H1 (cell line): Measurements from ENCODE around the gene MGLL. TPM values are rescaled to one million over a fixed set of nuclear protein-coding genes. Genes with fewer than 3 reads are reported as not detected.

ENCODE experiments used
- CTCF ChIA-PET: fragments of 300-600 bp; sonication (Branson Sonifier 250); formaldehyde crosslinking; loops from one replicate; lab custom pipeline; 2021; ENCODE audit not compliant: partially characterized antibody; lab: Charles Lee
- POLR2A ChIA-PET: fragments of 300-600 bp; sonication (Branson Sonifier 250); formaldehyde crosslinking; loops from one replicate; lab custom pipeline; 2021; ENCODE audit warnings: inconsistent platforms; ENCODE audit not compliant: partially characterized antibody; lab: Charles Lee
- DNase-seq, 2 experiments: peaks; one replicate each; pipeline versions ENCODE4 v3.0.0 to v3.0.0-alpha.2; 2010 to 2022; ENCODE audit warnings: low spot score in 2 of 2, low read depth in 1 of 2, mixed read lengths in 1 of 2
- FAIRE-seq: peaks from 2 replicates; lab custom pipeline; 2011; peaks lifted over from hg19 to GRCh38; lab: Jason Lieb, UNC
- H2AFZ ChIP-seq: 2 replicates; pipeline ENCODE4 v1.8.1; 2012; ENCODE audit warnings: low read length, inconsistent platforms
- H2AK5ac ChIP-seq: 2 replicates; pipeline ENCODE4 v1.6.1; 2013; ENCODE audit warnings: low read depth, low read length
- H2BK120ac ChIP-seq: replicated peaks from 2 replicates; pipeline ENCODE3; 2013; ENCODE audit warnings: low read depth, low read length, inconsistent platforms
- H2BK12ac ChIP-seq: 2 replicates; pipeline ENCODE4 v1.6.1; 2013; ENCODE audit warnings: low read depth, low read length
- H2BK15ac ChIP-seq: 2 replicates; pipeline ENCODE4 v1.6.1; 2013; ENCODE audit warnings: low read length
- H2BK20ac ChIP-seq: 2 replicates; pipeline ENCODE4 v1.6.1; 2013; ENCODE audit warnings: low read length
- H2BK5ac ChIP-seq: 2 replicates; pipeline ENCODE4 v1.6.1; 2013; ENCODE audit warnings: low read depth, low read length
- H3K14ac ChIP-seq: 2 replicates; pipeline ENCODE4 v1.6.1; 2013; ENCODE audit warnings: inconsistent platforms; ENCODE audit not compliant: insufficient read length
- H3K18ac ChIP-seq: 2 replicates; pipeline ENCODE4 v1.6.1; 2013; ENCODE audit warnings: low read length; ENCODE audit errors: extremely low read depth
- H3K23ac ChIP-seq: 2 replicates; pipeline ENCODE4 v1.6.1; 2013; ENCODE audit warnings: inconsistent platforms; ENCODE audit not compliant: insufficient read length
- H3K23me2 ChIP-seq: 2 replicates; pipeline ENCODE4 v1.6.1; 2013; ENCODE audit warnings: low read depth, low read length
- H3K27ac ChIP-seq: 2 replicates; pipeline ENCODE4 v1.6.1; 2011; ENCODE audit warnings: low read depth, low read length, inconsistent platforms
- H3K27me3 ChIP-seq, 4 experiments: replicated peaks in 1 of 4; 1 replicate in 1 of 4; 2 replicates in 3 of 4; pipeline versions ENCODE4 v1.6.1 to v1.8.1; 2011 to 2013; ENCODE audit warnings: low read length in 3 of 4, mild to moderate bottlenecking in 3 of 4, inconsistent platforms in 2 of 4, mixed read lengths in 2 of 4, moderate library complexity in 1 of 4; ENCODE audit not compliant: control insufficient read depth in 3 of 4, insufficient read depth in 3 of 4; ENCODE audit errors: extremely low read depth in 1 of 4
- H3K36me3 ChIP-seq, 4 experiments: 2 replicates each; pipeline versions ENCODE4 v1.6.1 to v1.8.1; 2011 to 2013; ENCODE audit warnings: mild to moderate bottlenecking in 4 of 4, low read length in 3 of 4, moderate library complexity in 2 of 4, control low read depth in 1 of 4, inconsistent platforms in 1 of 4; ENCODE audit not compliant: insufficient read depth in 4 of 4, control insufficient read depth in 2 of 4
- H3K4ac ChIP-seq: replicated peaks from 2 replicates; pipeline ENCODE3; 2013; ENCODE audit warnings: low read length, low read depth, mixed read lengths, inconsistent platforms; ENCODE audit not compliant: insufficient read length
- H3K4me1 ChIP-seq, 4 experiments: replicated peaks in 1 of 4; 1 replicate in 1 of 4; 2 replicates in 3 of 4; pipeline versions ENCODE4 v1.6.1 to v1.8.1; 2011 to 2013; ENCODE audit warnings: low read length in 3 of 4, inconsistent platforms in 2 of 4, mixed read lengths in 1 of 4; ENCODE audit not compliant: insufficient read depth in 4 of 4, control insufficient read depth in 3 of 4
- H3K4me2 ChIP-seq, 2 experiments: 2 replicates each; pipeline versions ENCODE4 v1.6.1 to v1.8.1; 2011 to 2013; ENCODE audit warnings: low read depth in 2 of 2, low read length in 2 of 2, control low read depth in 1 of 2, inconsistent platforms in 1 of 2, mild to moderate bottlenecking in 1 of 2; ENCODE audit not compliant: insufficient read depth in 1 of 2
- H3K4me3 ChIP-seq, 4 experiments: fragments of 200-600, 300-600 bp in 1 of 4; sonication (generic), shearing (Covaris generic), sonication (Bioruptor Twin) in 1 of 4; 2 replicates each; pipeline versions ENCODE4 v1.5.1 to v1.8.1; 2011 to 2016; ENCODE audit warnings: low read length in 4 of 4, low read depth in 3 of 4, control low read depth in 2 of 4, inconsistent platforms in 2 of 4, mild to moderate bottlenecking in 2 of 4, mixed read lengths in 1 of 4, moderate library complexity in 1 of 4; ENCODE audit not compliant: insufficient read depth in 2 of 4; ENCODE audit errors: extremely low read depth in 1 of 4
- H3K56ac ChIP-seq: replicated peaks from 2 replicates; pipeline ENCODE3; 2013; ENCODE audit warnings: low read depth, mild to moderate bottlenecking, mixed read lengths, low read length, inconsistent platforms; ENCODE audit not compliant: insufficient read length
- H3K79me1 ChIP-seq: 2 replicates; pipeline ENCODE4 v1.6.1; 2013; ENCODE audit warnings: low read depth, low read length, control low read depth
- H3K79me2 ChIP-seq, 2 experiments: 2 replicates each; pipeline versions ENCODE4 v1.6.1 to v1.8.1; 2012 to 2013; ENCODE audit warnings: low read length in 2 of 2, mild to moderate bottlenecking in 2 of 2, inconsistent platforms in 1 of 2; ENCODE audit not compliant: insufficient read depth in 2 of 2, control insufficient read depth in 1 of 2
- H3K9ac ChIP-seq, 4 experiments: replicated peaks in 1 of 4; 1 replicate in 1 of 4; 2 replicates in 3 of 4; pipeline versions ENCODE4 v1.6.1 to v1.8.1; 2011 to 2013; ENCODE audit warnings: low read depth in 3 of 4, low read length in 3 of 4, control low read depth in 2 of 4, mild to moderate bottlenecking in 2 of 4, moderate library complexity in 2 of 4, inconsistent platforms in 1 of 4; ENCODE audit errors: extremely low read depth in 1 of 4
- H3K9me3 ChIP-seq, 2 experiments: 2 replicates each; pipeline versions ENCODE4 v1.6.1 to v1.8.1; 2012 to 2013; ENCODE audit warnings: mild to moderate bottlenecking in 2 of 2, moderate library complexity in 2 of 2, control low read depth in 1 of 2, inconsistent platforms in 1 of 2, low read depth in 1 of 2, low read length in 1 of 2, mixed read lengths in 1 of 2; ENCODE audit not compliant: insufficient read depth in 2 of 2
- H4K20me1 ChIP-seq, 2 experiments: replicated peaks in 1 of 2; 2 replicates each; pipeline versions ENCODE3 to v1.8.1; 2011 to 2013; ENCODE audit warnings: inconsistent platforms in 2 of 2, low read length in 2 of 2, mild to moderate bottlenecking in 1 of 2; ENCODE audit not compliant: insufficient read depth in 2 of 2, control insufficient read depth in 1 of 2
- H4K5ac ChIP-seq: 2 replicates; pipeline ENCODE4 v1.6.1; 2013; ENCODE audit warnings: low read length, low read depth, mixed read lengths, inconsistent platforms; ENCODE audit not compliant: insufficient read length
- H4K8ac ChIP-seq: 2 replicates; pipeline ENCODE4 v1.8.0; 2013; ENCODE audit warnings: mild to moderate bottlenecking, moderate library complexity, low read length, inconsistent platforms; ENCODE audit not compliant: insufficient read depth; ENCODE audit errors: extremely low read depth
- H4K91ac ChIP-seq: replicated peaks from 2 replicates; pipeline ENCODE3; 2013; ENCODE audit warnings: low read length, mixed read lengths, inconsistent platforms; ENCODE audit not compliant: insufficient read length
- BACH1 ChIP-seq: IDR thresholded peaks from 2 replicates; pipeline ENCODE4 v1.6.1; 2012; ENCODE audit warnings: low read length, improper control_type of control experiment
- CBX8 ChIP-seq: fragments of 300-800, 300-1000 bp; sonication (generic); IDR thresholded peaks from 2 replicates; pipeline ENCODE4 v1.7.1; 2016; ENCODE audit warnings: low read depth, low read length, borderline replicate concordance
- CEBPB ChIP-seq: IDR thresholded peaks from 2 replicates; pipeline ENCODE4 v1.6.1; 2012; ENCODE audit warnings: low read depth, low read length
- CHD1 ChIP-seq: IDR thresholded peaks from 2 replicates; pipeline ENCODE4 v1.6.1; 2012; ENCODE audit warnings: low read depth, low read length, improper control_type of control experiment
- HDAC6 ChIP-seq: IDR thresholded peaks from one replicate; pipeline ENCODE4 v1.7.1; 2012; ENCODE audit warnings: low read depth, mild to moderate bottlenecking, inconsistent platforms, low read length, moderate library complexity
- KDM1A ChIP-seq: fragments of 200-600, 300-600 bp; sonication (generic); IDR thresholded peaks from 2 replicates; pipeline ENCODE4 v1.7.1; 2016; ENCODE audit warnings: mild to moderate bottlenecking, low read length, borderline replicate concordance
- RAD21 ChIP-seq, 2 experiments: IDR thresholded peaks in 1 of 2; conservative IDR thresholded peaks in 1 of 2; 2 replicates each; pipeline ENCODE4 v1.6.1; 2011; ENCODE audit warnings: low read depth in 2 of 2, low read length in 2 of 2, improper control_type of control experiment in 1 of 2, inconsistent platforms in 1 of 2, mild to moderate bottlenecking in 1 of 2, moderate library complexity in 1 of 2
- RBBP5 ChIP-seq: IDR thresholded peaks from 2 replicates; pipeline ENCODE4 v1.7.1; 2012; ENCODE audit warnings: low read depth, mild to moderate bottlenecking, inconsistent platforms, low read length, moderate library complexity, borderline replicate concordance
- SIRT6 ChIP-seq: IDR thresholded peaks from one replicate; pipeline ENCODE4 v1.7.1; 2012; ENCODE audit warnings: low read length, inconsistent platforms
- SIX5 ChIP-seq: IDR thresholded peaks from 2 replicates; pipeline ENCODE4 v1.6.1; 2011; ENCODE audit warnings: mild to moderate bottlenecking, low read depth, low read length
- SP1 ChIP-seq: IDR thresholded peaks from 2 replicates; pipeline ENCODE4 v1.6.1; 2011; ENCODE audit warnings: low read depth, low read length
- SP2 ChIP-seq: IDR thresholded peaks from 2 replicates; pipeline ENCODE4 v1.6.1; 2012; ENCODE audit warnings: mild to moderate bottlenecking, low read length, inconsistent platforms
- SP4 ChIP-seq: IDR thresholded peaks from 2 replicates; pipeline ENCODE4 v1.6.1; 2012; ENCODE audit warnings: low read length, inconsistent platforms
- SRF ChIP-seq: IDR thresholded peaks from 2 replicates; pipeline ENCODE4 v1.6.1; 2011; ENCODE audit warnings: mild to moderate bottlenecking, low read depth, low read length, moderate library complexity
- WGBS, 2 experiments: shearing (Covaris generic) in 1 of 2; methylation state at CpG; one replicate each; pipeline versions ENCODE4 v1.1.6 to v1.1.7; 2013 to 2015; ENCODE audit warnings: low lambda C conversion rate in 2 of 2, mixed read lengths in 2 of 2, inconsistent platforms in 1 of 2, low coverage in 1 of 2, missing lambda C conversion rate in 1 of 2; ENCODE audit not compliant: insufficient replicate concordance in 2 of 2, insufficient coverage in 1 of 2, insufficient read length in 1 of 2; ENCODE audit errors: extremely low coverage in 1 of 2, missing lambda C conversion rate in 1 of 2; 5-methylcytosine and 5-hydroxymethylcytosine counted together
- polyA plus RNA-seq, 7 experiments: library from polyadenylated mRNA; depleted of rRNA in 3 of 7; stranded (reverse) in 5 of 7; unstranded in 2 of 7; fragments of >200 nt in 5 of 7; fragments of 200-250 nt in 2 of 7; gene quantifications; 1 replicate in 5 of 7; 2 replicates in 1 of 7; 4 replicates in 1 of 7; pipeline versions ENCODE4 v1.2.1 to v1.2.3, GENCODE V29; 2011 to 2013; ENCODE audit warnings: missing spikeins in 2 of 7, mixed read lengths in 2 of 7
- total RNA-seq: library from RNA; stranded (reverse); fragmentation: NEBNext Ultra II Directional; extraction: Animal tissue kit (Norgen Biotek cat#: 25700); gene quantifications from 2 replicates; pipeline ENCODE4 v1.2.1, GENCODE V29; 2021

Gene MGLL
- total and polyA plus RNA-seq, 2 of the 8 experiments (the other 6 are each of a cell fraction or from before 2014, with no cell fraction given), result 0.05 to 0.34 TPM

DNA sequence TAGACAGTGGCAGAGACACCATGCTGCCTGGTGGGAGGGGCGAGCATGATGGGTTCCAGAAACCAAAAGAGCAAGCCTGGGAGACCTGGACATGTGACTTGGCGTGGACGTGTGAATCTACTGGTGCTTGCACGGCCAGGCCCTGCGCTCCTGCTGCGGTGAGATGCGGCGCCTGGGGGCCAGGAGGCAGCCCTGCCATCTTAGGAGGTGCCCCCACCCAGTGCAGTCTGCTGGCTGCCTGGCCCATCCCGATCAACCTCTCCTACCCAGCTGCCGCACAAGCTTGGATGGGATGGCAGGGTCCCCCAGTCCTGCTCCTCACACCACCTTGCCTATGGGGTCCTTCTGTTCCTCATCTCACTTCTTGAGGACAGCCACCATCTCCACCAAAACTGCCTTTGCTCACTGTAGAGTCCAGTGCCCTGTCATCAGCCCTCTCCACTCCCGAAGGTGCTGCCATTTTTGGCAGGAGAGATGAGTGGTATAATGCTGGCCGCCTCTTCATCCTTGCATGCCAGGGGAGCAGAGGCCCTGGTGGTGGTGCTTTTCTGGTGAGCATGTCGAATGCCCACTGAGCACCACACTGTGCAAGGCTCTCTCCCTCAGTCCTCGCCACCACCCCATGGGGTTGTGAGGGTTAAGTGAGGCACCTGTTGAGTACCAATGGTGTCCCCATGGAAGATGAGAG, 152.6 kb downstream of the MGLL start:
- Histone ChIP-seq H3K79me2 (no peaks in the 10 kb centered on the region), H4K5ac (no peak overlapping the region), H2AK5ac (no peak overlapping the region), H2BK20ac (no peak overlapping the region), H3K4me3 (no peak overlapping the region), H3K4me2 (no peak overlapping the region), H3K18ac (no peak overlapping the region), H2BK12ac (no peak overlapping the region), H3K27ac (no peak overlapping the region), H2AFZ (no peak overlapping the region), H3K4me1 (peaks cover 0 to 14% (median 10%) of the 10 kb centered on the region in 4 experiments; a peak in 6 of 7 replicates), H3K9me3 (no peaks in the 10 kb centered on the region), H4K8ac (no peak overlapping the region), H4K91ac (no peak overlapping the region), H3K23me2 (peaks cover 12% of the 10 kb centered on the region; the same call in 1 of the 2 replicates), H2BK15ac (no peak overlapping the region), H3K36me3 (peaks cover 0 to 3% (median 0%) of the 10 kb centered on the region in 4 experiments; a peak in 1 of 8 replicates), H3K23ac (no peak overlapping the region), H3K4ac (no peak overlapping the region), H3K9ac (no peak overlapping the region), H3K56ac (no peak overlapping the region), H4K20me1 (no peaks in the 10 kb centered on the region), H3K79me1 (no peaks in the 10 kb centered on the region), H2BK5ac (no peak overlapping the region), H3K27me3 (no peaks in the 10 kb centered on the region; a peak in 2 of 7 replicates), H2BK120ac (no peak overlapping the region), H3K14ac (no peak overlapping the region)
- ChIA-PET POLR2A (interaction anchor here (0.9 to 1.1 kb wide), 2 partner anchors 10 kb away, joined by 3 to 4 read pairs; no protein-coding TSS in a partner anchor), CTCF (interaction anchor here (1.9 to 3.5 kb wide), 3 partner anchors 10 to 162 kb away, joined by 6 to 17 read pairs (median 8); no protein-coding TSS in a partner anchor)
- FAIRE-seq, result no peak
- WGBS, 2 experiments, result 89% methylated on average over 14 of the region's 14 CpGs; no CpG with 5 or more reads in 1 of the 2 experiments
- no peak for DNase-seq
- TF ChIP-seq SRF (no peak), RBBP5 (no peak), HDAC6 (no peak), SP1 (no peak), BACH1 (no peak), CHD1 (no peak), RAD21 (IDR thresholded peaks at IDR 0.05 in 1 of 2, conservative IDR thresholded peaks at IDR 0.05 in 1 of 2; ENCODE audit: low read depth in 2 of 2, low read length in 2 of 2) (no peak), CEBPB (no peak), SIX5 (no peak), SP4 (no peak), KDM1A (no peak), SP2 (no peak), SIRT6 (no peak), CBX8 (no peak)
